Loucy (cell line): Measurements from ENCODE around the gene ZNF14.

ENCODE experiments used
- CTCF ChIP-seq: fragments of 200-600 bp; sonication (generic); conservative IDR thresholded peaks from 2 replicates; pipeline ENCODE4 v1.5.1; 2014; ENCODE audit warnings: mild to moderate bottlenecking, antibody characterized with exemption, low read length
- EZH2phosphoT487 ChIP-seq: fragments of 200-600 bp; IDR thresholded peaks from 2 replicates; pipeline ENCODE4 v1.6.1; 2018; ENCODE audit warnings: antibody characterized with exemption, mild to moderate bottlenecking, moderate library complexity, borderline replicate concordance

- no peak for TF ChIP-seq CTCF
- no peak for TF ChIP-seq EZH2phosphoT487
These were observed 45.8 kb upstream of the ZNF14 start for GRCh38 chr19:19778666-19779065.
